Prostate gland (tissue), 2 donors: ENCODE results near the gene VWA8. TPM values are rescaled to one million over a fixed set of nuclear protein-coding genes. Genes with fewer than 3 reads are reported as not detected.

ENCODE experiments used
- DNase-seq: peaks from one replicate; pipeline ENCODE4 v3.0.0-alpha.2; 2019; ENCODE audit warnings: low spot score
- H3K27ac ChIP-seq, 2 donors: fragments of 200-600 bp; sonication (generic); 2 replicates each; pipeline ENCODE4 v1.5.1; 2017 to 2019
- H3K27me3 ChIP-seq: fragments of 200-600 bp; sonication (generic); replicated peaks from 2 replicates; pipeline ENCODE4 v1.5.1; 2019; ENCODE audit not compliant: insufficient read depth
- H3K36me3 ChIP-seq, 2 donors: fragments of 200-600 bp; sonication (generic); 1 replicate in 1 of 2; 2 replicates in 1 of 2; pipeline versions ENCODE4 v1.5.1 to v1.8.1; 2017 to 2019
- H3K4me1 ChIP-seq: fragments of 200-600 bp; sonication (generic); replicated peaks from 2 replicates; pipeline ENCODE4 v1.5.1; 2019
- H3K4me3 ChIP-seq, 2 donors: fragments of 200-600 bp; sonication (generic); 2 replicates each; pipeline ENCODE4 v1.5.1; 2017 to 2019
- H3K9me3 ChIP-seq: fragments of 200-600 bp; sonication (generic); 2 replicates; pipeline ENCODE4 v1.5.1; 2017
- CTCF ChIP-seq, 4 experiments: fragments of 200-600 bp in 2 of 4; fragments of 450-650 bp in 2 of 4; sonication (generic) in 2 of 4; IDR thresholded peaks; 1 replicate in 3 of 4; 2 replicates in 1 of 4; pipeline ENCODE4 v1.5.1; 2016 to 2019; ENCODE audit warnings: antibody characterized with exemption in 4 of 4, mild to moderate bottlenecking in 2 of 4, moderate library complexity in 2 of 4
- POLR2A ChIP-seq: fragments of 450-650 bp; IDR thresholded peaks from one replicate; pipeline ENCODE4 v1.6.1; 2016; ENCODE audit warnings: antibody characterized with exemption, mild to moderate bottlenecking
- POLR2AphosphoS5 ChIP-seq: sonication (generic); formaldehyde crosslinking; IDR thresholded peaks from one replicate; pipeline ENCODE4 v1.6.1; 2017; ENCODE audit warnings: antibody characterized with exemption
- WGBS: methylation state at CpG from one replicate; pipeline ENCODE4 v1.1.5; 2018; 5-methylcytosine and 5-hydroxymethylcytosine counted together
- intact Hi-C: fragments of 100-400 bp; cut with DNase I; formaldehyde crosslinking; loops from one replicate; pipeline ENCODE4 v1.14.2; 2022
- total RNA-seq, 2 donors: library from RNA; depleted of rRNA; stranded (reverse); fragments of >200 nt; gene quantifications; one replicate each; pipeline ENCODE4 v1.1.0, GENCODE V29; 2016

VWA8 gene
- total RNA-seq, 2 donors from 2014 or later: 18.1 to 21.8 TPM

- Histone ChIP-seq H3K9me3 (no peaks in the 10 kb centered on the region), H3K4me1 (no peaks in the 10 kb centered on the region), H3K27me3 (no peaks in the 10 kb centered on the region), H3K36me3 (no peaks in the 10 kb centered on the region), H3K4me3 (no peak overlapping the region), H3K27ac (no peak overlapping the region)
- TF ChIP-seq POLR2A: no peak
- no peak for TF ChIP-seq CTCF (IDR thresholded peaks at IDR 0.05)
- TF ChIP-seq POLR2AphosphoS5: no peak
- intact Hi-C loops: no loop called here
- WGBS: 88% methylated on average over 4 of the region's 4 CpGs
- no peak for DNase-seq
These were observed 21.2 kb upstream of the VWA8 start for GRCh38 chr13:41981951-41982715.

- WGBS: 83% methylated on average over 1 of the region's 1 CpG
- TF ChIP-seq POLR2A (no peak), CTCF (IDR thresholded peaks at IDR 0.05) (no peak), POLR2AphosphoS5 (no peak)
- intact Hi-C loops: no loop called here
- Histone ChIP-seq H3K27ac (no peak overlapping the region), H3K4me3 (no peak overlapping the region), H3K36me3 (no peaks in the 10 kb centered on the region), H3K27me3 (no peaks in the 10 kb centered on the region), H3K4me1 (no peaks in the 10 kb centered on the region), H3K9me3 (no peaks in the 10 kb centered on the region)
- DNase-seq: no peak
These were observed 17.1 kb upstream of the VWA8 start for GRCh38 chr13:41978007-41978406.

GRCh38 chr13:41976476-41976875 lies 15.6 kb upstream of the VWA8 start:
- no peak for DNase-seq
- Histone ChIP-seq H3K4me3 (no peak overlapping the region), H3K36me3 (no peaks in the 10 kb centered on the region), H3K9me3 (no peaks in the 10 kb centered on the region), H3K27ac (no peak overlapping the region), H3K27me3 (no peaks in the 10 kb centered on the region), H3K4me1 (no peaks in the 10 kb centered on the region)
- WGBS: 50% methylated on average over 3 of the region's 3 CpGs
- no peak for TF ChIP-seq POLR2A
- intact Hi-C loops: no loop called here

- Histone ChIP-seq H3K9me3 (no peaks in the 10 kb centered on the region), H3K36me3 (no peaks in the 10 kb centered on the region), H3K4me3 (no peak overlapping the region), H3K27ac (no peak overlapping the region), H3K4me1 (no peaks in the 10 kb centered on the region), H3K27me3 (no peaks in the 10 kb centered on the region)
- TF ChIP-seq POLR2A (no peak), POLR2AphosphoS5 (peak; percentile 5)
- 49% methylated on average over 11 of the region's 11 CpGs for WGBS
- DNase-seq: peak; percentile 20
- intact Hi-C loops: no loop called here
These were observed 13.5 kb upstream of the VWA8 start for GRCh38 chr13:41974262-41974900.

- Histone ChIP-seq H3K9me3 (no peaks in the 10 kb centered on the region), H3K4me1 (no peaks in the 10 kb centered on the region), H3K27me3 (no peaks in the 10 kb centered on the region), H3K27ac (no peak overlapping the region), H3K4me3 (no peak overlapping the region), H3K36me3 (no peaks in the 10 kb centered on the region)
- TF ChIP-seq CTCF (IDR thresholded peaks at IDR 0.05) (no peak), POLR2AphosphoS5 (no peak), POLR2A (no peak)
- intact Hi-C loops: no loop called here
- WGBS: 64% methylated on average over 7 of the region's 7 CpGs
- no peak for DNase-seq
These were observed 12.4 kb upstream of the VWA8 start for GRCh38 chr13:41973247-41973741.
